ENCODE results near the gene LIMS2. TPM values are rescaled to one million over a fixed set of nuclear protein-coding genes. Genes with fewer than 3 reads are reported as not detected.

LIMS2 gene
- total RNA-seq, 6 experiments from 2014 or later: 47.8 to 65.0 (median 59.1) TPM

DNA sequence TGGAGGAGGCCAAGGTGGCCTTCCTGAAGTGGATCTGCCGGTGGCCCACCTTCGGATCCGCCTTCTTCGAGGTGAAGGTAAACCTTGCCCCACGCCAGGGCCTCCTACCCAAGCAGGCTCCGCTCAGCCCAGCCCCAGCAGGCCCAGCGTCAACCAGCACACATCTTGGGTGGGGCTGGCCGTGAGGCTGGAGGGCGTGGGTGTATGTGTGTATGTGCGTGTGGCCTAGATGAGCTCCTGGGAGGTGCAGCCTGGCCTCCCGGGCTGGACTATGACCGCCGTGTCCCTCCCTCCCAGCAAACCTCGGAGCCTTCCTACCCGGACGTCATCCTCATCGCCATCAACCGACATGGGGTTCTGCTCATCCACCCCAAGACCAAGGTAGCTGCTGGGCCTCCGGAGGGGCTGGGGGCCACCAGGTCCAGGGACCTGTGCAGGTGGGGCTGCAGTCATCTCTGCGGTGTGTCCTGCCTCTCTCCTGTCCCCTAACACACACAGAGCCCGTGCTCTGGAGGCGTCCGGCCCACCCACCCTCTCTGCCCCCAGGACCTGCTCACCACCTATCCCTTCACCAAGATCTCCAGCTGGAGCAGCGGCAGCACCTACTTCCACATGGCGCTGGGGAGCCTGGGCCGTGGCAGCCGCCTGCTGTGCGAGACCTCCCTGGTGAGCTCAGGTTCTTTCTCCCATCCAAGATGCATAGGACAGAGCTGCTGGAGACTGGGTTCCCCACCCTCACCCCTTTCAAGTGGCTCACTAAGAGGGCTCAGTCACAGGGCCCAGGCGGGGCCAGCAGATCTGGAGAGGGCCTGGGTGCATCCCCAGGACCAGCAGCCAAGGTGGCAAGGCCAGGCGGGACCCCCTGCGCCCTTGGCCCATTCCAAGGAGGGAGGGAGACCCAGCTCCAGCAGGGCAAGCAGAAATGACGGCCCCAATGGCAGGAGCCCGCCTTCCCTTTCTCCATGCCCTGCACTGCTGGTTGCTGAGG is 38.8 kb downstream of the LIMS2 start:
- no peaks in the 10 kb centered on the region for H3K36me3 Mint-ChIP-seq (ENCODE audit: low read depth)
- H3K27ac Mint-ChIP-seq: peak overlapping the region; percentile 24; the same call in 1 of the 2 replicates
- no peak overlapping the region for H3K4me3 Mint-ChIP-seq
- DNase-seq: no peak
- peaks cover 9% of the 10 kb centered on the region; the same call in 1 of the 2 replicates for H3K27me3 Mint-ChIP-seq (ENCODE audit: insufficient read depth)
- peaks cover 9% of the 10 kb centered on the region for H3K4me1 Mint-ChIP-seq (ENCODE audit: low read depth)
- H3K9me3 Mint-ChIP-seq: no peaks in the 10 kb centered on the region
- TF ChIP-seq, protein P1, sequence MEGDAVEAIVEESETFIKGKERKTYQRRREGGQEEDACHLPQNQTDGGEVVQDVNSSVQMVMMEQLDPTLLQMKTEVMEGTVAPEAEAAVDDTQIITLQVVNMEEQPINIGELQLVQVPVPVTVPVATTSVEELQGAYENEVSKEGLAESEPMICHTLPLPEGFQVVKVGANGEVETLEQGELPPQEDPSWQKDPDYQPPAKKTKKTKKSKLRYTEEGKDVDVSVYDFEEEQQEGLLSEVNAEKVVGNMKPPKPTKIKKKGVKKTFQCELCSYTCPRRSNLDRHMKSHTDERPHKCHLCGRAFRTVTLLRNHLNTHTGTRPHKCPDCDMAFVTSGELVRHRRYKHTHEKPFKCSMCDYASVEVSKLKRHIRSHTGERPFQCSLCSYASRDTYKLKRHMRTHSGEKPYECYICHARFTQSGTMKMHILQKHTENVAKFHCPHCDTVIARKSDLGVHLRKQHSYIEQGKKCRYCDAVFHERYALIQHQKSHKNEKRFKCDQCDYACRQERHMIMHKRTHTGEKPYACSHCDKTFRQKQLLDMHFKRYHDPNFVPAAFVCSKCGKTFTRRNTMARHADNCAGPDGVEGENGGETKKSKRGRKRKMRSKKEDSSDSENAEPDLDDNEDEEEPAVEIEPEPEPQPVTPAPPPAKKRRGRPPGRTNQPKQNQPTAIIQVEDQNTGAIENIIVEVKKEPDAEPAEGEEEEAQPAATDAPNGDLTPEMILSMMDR (IDR thresholded peaks at IDR 0.05): no peak

DNA sequence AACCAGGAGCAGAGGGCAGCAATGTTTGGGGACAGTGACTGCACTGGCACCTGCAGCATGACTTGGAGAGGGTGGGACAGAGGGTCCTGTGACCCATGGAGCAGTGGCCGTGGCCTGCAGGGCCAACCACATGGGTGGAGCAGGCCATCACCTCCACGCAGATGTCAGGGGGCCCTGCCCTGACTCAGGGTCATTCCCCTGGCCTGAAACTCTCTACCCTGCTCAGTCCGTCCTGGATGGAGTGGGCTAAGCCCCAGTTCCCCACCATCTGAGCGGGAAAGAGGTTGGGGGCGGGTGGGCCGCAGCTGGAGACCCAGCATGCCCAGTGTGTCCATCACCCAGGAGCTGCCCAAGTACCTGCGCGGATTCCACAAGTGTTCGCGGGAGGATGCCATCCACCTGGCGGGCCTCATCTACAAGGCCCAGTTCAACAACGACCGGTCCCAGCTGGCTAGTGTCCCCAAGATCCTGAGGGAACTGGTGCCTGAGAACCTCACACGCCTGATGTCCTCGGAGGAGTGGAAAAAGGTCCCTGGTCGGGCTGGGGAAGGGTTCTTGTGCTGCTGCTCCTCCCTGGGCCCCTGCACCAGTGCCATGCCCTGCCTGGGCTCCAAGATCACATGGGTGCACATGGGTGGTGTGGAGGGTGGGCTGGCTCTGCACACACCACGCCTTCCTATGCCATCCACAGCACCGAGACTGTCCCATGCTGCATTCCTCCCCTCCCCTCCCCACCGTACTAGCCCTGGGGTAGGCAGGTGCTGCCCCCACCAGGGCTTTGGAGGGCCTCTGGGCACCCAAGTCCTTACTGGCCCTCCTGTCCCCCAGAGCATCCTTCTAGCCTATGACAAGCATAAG is 39.7 kb downstream of the LIMS2 start:
- H3K36me3 Mint-ChIP-seq (ENCODE audit: low read depth): no peaks in the 10 kb centered on the region
- H3K27ac Mint-ChIP-seq: 0 out of 2 replicates have a peak overlapping the region, but pooled peaks have one; percentile 24
- no peaks in the 10 kb centered on the region for H3K9me3 Mint-ChIP-seq
- H3K4me1 Mint-ChIP-seq (ENCODE audit: low read depth): peaks cover 9% of the 10 kb centered on the region
- no peak overlapping the region for H3K4me3 Mint-ChIP-seq
- TF ChIP-seq, protein P1 (IDR thresholded peaks at IDR 0.05): no peak
- H3K27me3 Mint-ChIP-seq (ENCODE audit: insufficient read depth): peaks cover 11% of the 10 kb centered on the region; the same call in 1 of the 2 replicates
- DNase-seq: no peak

DNA sequence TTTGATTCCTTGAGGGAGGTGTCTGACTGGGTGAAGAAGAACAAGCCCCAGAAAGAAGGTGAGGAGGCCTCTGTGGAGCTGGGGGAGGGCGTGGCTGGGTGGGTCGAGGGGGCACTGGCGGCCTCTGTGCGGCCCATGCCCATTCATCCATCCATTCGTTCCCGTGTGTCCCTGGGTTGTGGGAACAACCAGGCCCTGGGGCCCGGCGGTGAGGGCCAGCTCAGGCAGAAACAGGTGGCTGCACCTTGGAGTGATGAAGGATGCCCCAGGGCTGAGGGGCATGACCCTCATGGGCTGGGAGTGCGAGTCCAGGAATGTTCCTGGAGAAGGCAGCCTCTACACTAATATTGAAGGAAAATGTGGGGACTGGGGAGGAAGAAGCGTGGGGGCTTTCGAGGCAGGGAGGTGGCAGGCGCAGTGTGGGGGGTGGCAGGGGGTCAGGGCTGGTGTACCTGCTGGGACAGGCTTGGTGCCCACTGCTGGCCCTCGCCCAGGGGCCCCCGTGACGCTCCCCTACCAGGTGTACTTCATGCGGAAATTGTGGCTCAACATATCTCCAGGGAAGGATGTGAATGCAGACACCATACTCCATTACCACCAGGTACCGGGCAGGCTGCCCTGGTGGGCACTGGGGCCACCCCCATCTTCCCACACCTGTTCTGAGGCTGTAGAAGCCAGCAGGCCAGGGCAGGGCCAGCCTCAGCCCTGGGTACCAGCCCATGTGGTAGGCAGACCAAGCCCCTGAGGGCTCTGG is 40.5 kb downstream of the LIMS2 start:
- no peak overlapping the region for H3K4me3 Mint-ChIP-seq
- H3K27ac Mint-ChIP-seq: no peak overlapping the region
- peaks cover 9% of the 10 kb centered on the region for H3K4me1 Mint-ChIP-seq (ENCODE audit: low read depth)
- no peak for DNase-seq
- TF ChIP-seq, protein P1 (IDR thresholded peaks at IDR 0.05): no peak
- no peaks in the 10 kb centered on the region for H3K36me3 Mint-ChIP-seq (ENCODE audit: low read depth)
- H3K27me3 Mint-ChIP-seq (ENCODE audit: insufficient read depth): peaks cover 11% of the 10 kb centered on the region; the same call in 1 of the 2 replicates
- no peaks in the 10 kb centered on the region for H3K9me3 Mint-ChIP-seq

DNA sequence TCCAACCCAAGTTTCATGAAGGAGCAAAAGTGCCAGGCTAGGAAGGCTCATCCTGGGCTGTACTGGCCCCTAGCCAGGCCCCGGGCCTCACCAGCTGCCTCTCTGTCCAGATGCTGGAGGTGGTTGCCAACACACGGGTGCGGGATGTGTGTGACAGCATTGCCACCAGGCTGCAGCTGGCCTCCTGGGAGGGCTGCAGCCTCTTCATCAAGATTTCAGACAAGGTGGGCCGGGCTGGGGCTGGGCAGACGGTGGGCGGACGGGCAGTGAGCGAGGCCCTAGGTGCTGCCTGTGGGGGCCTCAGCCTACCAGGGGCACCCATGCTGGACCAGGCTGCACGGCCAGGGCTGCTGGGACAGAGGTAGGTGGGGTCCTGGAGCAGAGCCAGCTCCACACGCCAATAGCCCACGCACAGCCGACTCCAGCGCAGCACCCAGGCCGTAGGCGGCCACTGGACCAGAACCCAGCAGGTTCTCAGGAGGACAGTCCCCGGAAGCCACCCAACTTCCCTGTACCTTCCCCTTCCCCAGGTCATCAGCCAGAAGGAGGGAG is 41.2 kb downstream of the LIMS2 start:
- Mint-ChIP-seq H3K27me3 (ENCODE audit: insufficient read depth) (peaks cover 11% of the 10 kb centered on the region; the same call in 1 of the 2 replicates), H3K9me3 (no peaks in the 10 kb centered on the region), H3K4me3 (no peak overlapping the region), H3K36me3 (ENCODE audit: low read depth) (no peaks in the 10 kb centered on the region), H3K27ac (no peak overlapping the region), H3K4me1 (ENCODE audit: low read depth) (peaks cover 9% of the 10 kb centered on the region)
- TF ChIP-seq, protein P1 (IDR thresholded peaks at IDR 0.05): no peak
- DNase-seq: no peak
